IPS-11a (cell line): ENCODE data around the gene AP1S2.
"Not testable (repeated sequence)": the region's sequence is repeated elsewhere in the genome, so short reads cannot be mapped to it uniquely, and the experiment has no call there.

ENCODE experiments used
- H3K4me3 ChIP-seq: one replicate; pipeline ENCODE4 v1.5.1; 2013; ENCODE audit warnings: low read depth, low read length, control low read depth

The AP1S2 gene

DNA sequence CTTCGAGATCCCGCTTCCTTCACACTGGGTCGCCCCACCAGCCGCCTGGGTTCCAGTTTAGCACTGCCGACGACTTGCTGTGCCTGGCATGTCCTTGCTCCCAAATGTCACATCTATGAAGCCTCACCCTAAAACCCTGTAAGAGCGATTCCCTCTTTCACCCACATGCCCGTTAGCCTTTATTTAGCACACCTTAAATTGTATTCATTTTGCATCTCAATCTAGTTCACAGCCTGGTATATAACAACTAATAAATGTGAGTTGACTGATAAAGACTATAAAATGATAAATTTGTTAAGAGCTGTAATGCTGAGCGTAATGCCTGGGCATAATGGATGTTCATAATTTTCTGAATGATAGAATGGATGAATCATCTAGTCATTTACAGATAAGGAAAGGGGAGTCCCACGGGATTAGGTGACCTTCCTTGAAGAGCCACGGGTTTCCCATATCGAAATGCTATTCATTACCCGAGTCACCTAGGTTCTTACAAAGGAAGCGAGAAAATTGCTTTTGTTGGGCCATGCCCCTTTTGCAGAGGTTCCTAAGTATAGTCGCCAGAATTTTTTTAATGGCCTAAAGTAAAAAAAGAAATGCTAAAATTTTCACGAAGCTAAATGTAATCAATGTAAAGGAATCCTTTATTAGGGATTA lies 1.1 kb upstream of the AP1S2 start:
- H3K4me3 ChIP-seq = peak overlapping the region; percentile 64

DNA sequence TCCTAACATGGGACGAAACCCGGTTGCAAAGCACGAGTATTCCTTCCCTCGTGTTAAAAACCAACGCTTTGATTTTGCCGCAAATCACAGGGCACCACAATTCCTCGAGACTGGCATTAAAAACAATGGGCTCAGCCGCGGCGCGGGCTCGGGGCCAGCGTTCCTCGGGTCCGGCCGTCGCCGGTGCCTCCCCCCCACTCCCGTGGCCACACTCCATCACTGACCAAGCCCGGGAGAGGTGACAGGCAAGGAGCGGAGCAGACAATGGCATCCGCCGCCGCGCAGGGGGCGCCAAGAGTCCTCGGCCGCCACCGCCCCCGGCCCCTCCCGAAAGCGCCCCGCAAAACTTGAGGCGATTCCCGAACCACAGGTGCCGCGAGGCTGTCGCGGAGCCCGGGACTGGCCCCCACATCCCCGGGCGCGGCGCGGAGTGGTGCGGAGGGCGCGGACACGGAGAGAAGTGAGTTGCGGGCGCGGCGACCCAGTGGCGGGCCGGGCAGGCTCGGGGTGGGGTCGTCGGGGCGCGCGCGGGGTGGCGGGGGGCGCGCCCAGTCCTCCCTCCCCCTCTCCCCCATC lies 445 bp downstream of the AP1S2 start:
- peak overlapping the region; percentile 82 for H3K4me3 ChIP-seq

DNA sequence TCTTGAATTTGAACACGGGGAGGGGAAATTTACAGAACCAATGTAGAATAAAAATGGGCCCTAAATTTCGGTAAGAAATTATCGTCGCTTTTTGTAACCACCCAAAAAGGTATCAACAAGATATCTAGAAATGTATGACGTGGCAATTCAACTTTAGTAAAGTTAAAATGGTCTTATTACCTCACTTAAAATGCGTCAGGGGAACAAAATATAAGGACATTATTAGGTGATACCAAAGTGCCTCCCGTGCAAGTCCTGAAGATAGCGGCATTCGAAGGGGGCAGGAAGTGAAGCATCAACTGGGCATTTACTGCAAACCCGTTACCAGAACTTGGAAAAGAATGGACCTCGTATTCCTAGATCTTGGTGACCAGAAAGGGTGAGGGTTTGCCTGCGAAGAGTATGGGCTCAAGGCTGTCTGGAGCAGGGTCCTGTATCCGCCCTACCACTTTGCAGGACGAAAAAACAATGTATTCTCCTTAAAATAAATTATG lies 980 bp downstream of the AP1S2 start:
- peak overlapping the region; percentile 82 for H3K4me3 ChIP-seq

DNA sequence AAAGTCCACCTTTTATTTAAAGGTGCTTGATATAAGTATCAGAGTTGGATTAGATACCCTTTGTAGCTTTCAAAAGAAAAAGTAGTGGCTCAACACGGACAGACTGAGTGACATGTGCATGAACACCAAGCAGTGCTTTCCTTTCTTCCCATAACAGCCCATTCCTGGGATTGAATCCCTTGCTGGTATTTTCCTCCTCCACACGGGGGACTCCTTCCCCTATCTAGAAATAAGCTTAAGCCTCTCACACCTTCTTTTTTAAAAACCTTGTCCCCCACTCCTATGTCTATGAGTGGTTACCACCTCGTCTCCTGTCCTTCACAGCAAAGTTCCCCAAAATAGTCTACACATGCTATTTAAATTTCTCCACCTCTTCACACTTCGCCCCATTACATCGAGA lies 5.1 kb downstream of the AP1S2 start:
- H3K4me3 ChIP-seq = no peak overlapping the region

DNA sequence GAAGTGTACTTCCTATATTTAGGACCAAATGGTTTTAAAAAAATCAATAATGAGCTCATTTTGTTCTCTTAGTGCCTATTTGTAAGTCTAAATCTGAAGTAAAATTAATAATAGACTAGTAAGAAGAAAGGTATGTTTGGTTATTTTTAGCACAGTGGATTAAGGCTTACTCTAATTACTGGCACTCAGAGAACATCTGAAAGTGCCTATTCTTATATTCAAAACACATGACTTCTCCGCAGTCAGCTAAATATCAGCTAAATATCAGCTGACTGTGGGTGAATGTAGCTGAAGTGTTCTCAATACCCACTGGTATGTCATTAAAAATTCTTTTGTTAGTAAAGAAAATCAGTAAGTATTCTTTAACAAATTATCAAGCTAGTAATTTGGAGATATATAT lies 6.0 kb downstream of the AP1S2 start:
- no peak overlapping the region for H3K4me3 ChIP-seq

DNA sequence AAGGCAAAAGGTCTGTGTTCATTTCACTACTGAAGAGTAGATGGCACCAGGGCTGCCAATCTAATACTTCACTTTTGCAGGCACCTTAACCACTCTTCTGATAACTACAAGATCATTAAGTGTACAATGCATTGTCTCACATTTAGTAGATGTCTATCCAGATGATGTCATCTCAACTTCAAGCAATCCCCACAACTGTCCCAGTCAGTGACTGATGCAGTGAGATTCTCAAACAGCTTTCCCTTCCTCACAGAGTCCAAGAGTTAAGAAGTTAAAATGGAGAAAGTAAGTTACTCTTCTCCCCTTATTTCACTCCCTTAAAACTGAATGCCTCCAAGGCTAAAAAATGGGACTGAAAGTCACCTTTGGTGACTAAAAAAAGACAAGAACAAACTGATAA lies 10.7 kb downstream of the AP1S2 start:
- no peak overlapping the region for H3K4me3 ChIP-seq

DNA sequence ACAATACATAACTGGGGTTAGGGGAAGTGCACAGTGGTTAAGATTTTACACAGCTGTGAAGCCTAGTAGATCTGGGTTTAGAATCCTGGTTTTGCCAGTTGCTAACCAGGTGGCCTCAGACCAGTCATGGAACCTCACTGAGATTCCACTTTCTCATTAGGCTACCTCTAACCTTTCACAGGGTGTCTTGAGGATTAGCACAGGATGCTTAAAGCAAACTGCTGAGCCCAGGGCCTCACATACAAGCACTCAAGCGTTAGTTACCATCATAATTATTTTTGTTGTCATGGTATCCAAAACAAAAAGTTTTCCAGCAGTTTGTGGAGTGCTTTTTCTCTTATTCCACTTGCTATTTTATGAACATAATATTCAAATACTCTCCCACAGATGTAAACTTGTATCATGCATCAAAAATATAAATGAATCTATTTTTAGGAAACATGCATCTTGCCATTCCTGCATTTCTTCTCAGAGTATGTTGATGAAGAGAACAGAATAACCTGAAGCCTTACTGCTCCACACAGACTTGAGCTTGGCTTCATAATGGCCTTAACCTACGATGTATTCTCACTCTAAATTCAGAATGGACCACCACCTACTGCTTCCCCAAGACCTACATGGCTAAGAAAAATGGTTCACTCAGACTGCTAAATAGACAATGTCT lies 12.6 kb downstream of the AP1S2 start:
- no peak overlapping the region for H3K4me3 ChIP-seq

DNA sequence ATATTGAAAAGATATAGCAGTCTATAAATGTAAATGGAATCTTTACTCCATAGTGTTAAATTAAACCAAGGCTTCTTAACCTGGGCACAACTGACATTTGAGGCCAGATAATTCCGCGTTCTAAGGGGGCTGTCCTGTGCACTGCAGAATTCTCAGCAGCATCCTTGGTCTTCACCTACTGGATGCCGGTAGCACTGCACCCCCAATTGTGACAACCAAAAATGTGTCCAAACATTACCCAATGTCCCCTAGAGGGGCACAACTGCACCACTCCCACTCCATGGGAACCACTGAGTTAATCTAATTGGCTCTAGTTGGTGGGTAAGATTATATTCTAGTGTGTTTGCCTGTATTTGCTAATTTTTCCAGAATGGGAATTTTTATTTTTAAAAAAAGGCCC lies 16.6 kb downstream of the AP1S2 start:
- no peak overlapping the region for H3K4me3 ChIP-seq

DNA sequence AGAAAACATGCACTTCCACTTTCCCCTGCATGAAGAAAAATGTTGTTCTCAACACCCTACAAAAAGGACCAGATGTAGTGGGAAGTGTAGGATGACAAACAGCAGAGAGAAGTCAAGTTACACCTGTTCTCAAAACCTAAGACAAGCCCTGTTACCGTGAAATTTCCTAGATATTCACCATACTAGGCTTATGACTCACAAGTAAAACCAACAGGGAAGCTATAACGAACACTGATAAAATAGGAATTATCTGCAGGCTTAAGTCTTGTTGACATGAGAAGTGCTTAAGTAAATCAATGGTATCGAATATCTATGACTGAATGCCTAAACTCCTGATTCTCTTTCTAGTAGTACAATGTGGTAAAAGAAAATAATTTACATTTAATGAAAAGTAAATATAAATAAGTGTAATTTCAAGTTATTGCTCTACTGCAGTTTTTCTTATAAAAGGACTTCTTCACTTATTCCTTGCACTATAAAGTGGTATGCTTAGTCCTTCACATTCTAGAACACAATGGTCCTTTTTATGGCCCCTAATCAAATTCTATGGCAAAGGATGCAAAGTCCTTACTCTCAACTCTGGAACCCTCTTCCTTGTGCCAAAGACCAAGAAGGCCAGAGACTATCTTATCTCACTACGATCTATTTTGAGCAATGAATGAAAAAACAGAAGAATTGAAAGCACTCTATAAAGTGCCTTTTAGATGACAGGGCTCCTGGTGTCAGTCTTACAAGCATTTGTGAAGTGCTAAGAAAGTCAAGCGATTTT lies 19.6 kb downstream of the AP1S2 start:
- H3K4me3 ChIP-seq = no peak overlapping the region

DNA sequence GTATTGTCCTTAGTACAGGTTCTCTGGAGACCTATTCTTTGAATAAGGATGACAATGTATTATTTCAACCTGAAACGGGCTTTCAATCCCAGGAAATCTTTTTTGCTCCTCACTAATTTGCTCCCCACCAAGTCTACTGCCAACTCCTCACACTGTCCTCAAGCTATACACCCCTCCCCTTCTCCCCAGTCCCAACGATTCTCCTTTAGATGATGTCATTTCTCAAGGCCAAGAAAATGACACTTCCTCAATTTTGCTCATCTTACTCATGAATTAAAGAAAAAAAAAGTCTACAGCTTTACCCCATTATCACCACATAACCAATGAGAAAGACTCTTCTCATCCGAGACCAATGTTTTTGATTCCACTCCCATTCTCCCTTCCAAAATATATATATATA lies 20.6 kb downstream of the AP1S2 start:
- no peak overlapping the region for H3K4me3 ChIP-seq

DNA sequence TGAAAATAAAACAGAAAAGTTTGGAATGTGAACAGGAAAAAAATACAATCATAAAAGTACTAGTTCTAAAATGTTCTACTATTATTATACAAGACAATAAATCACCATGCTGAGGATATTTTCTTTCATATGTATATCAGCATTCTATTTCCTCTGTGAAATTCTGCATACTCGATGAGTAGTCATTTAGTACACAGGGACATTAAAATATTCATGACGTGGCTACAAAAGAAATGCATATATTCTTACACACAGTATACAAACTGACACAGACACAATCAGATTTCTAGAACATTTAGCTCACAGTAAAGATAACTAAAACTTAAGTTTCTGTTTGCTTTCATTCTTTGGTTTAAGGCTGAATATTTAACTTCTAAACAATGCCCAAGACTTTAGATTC lies 23.3 kb downstream of the AP1S2 start:
- not testable (repeated sequence) for H3K4me3 ChIP-seq

DNA sequence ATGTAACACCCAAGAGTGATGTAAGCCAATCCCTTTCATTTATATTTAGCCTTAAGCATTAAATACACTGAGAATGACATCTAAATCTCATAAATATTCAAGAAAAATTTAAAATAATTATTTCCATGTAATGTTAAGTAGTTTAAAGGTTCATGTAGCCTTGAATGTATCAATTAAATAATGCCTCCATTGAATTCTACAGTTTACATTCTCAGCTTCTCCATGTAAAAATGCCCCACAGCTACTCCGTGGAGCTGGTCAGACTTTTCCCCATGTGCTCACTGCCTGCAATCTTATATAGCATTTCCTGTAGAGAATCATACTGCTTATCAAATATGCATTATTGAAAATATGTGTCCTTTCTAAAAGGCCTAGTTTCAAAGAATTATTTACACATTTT lies 25.4 kb downstream of the AP1S2 start:
- H3K4me3 ChIP-seq = no peak overlapping the region

DNA sequence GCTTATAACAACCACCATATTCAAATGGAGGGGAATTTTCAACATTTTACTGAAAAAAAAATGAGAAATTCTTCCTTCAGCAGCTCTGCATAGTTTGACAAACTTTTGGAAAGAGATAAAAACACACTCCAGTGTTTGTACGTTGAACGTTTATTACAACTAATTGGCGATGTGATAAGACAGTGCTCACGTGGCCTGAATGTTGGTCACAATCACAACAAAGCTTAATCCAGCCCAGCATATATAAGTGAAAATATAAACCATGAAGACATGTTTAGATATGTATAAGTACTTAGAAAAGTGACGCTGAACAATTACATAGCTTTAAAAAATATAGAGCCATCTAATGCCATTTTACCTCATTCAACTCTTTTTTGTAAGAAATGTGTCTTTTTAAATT lies 28.7 kb downstream of the AP1S2 start:
- no peak overlapping the region for H3K4me3 ChIP-seq

DNA sequence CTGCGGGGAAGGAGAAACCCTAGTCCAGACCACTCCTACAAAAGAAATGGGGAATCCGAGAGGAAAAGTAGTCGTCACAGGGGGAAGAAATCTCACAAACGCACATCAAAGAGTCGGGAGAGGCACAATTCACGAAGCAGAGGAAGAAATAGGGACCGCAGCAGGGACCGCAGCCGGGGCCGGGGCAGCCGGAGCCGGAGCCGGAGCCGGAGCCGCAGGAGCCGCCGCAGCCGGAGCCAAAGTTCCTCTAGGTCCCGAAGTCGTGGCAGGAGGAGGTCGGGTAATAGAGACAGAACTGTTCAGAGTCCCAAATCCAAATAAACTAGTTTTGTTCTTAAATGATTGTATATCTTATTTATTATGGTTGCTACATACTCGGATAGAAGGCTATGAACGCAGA lies 31.7 kb downstream of the AP1S2 start:
- H3K4me3 ChIP-seq = no peak overlapping the region

DNA sequence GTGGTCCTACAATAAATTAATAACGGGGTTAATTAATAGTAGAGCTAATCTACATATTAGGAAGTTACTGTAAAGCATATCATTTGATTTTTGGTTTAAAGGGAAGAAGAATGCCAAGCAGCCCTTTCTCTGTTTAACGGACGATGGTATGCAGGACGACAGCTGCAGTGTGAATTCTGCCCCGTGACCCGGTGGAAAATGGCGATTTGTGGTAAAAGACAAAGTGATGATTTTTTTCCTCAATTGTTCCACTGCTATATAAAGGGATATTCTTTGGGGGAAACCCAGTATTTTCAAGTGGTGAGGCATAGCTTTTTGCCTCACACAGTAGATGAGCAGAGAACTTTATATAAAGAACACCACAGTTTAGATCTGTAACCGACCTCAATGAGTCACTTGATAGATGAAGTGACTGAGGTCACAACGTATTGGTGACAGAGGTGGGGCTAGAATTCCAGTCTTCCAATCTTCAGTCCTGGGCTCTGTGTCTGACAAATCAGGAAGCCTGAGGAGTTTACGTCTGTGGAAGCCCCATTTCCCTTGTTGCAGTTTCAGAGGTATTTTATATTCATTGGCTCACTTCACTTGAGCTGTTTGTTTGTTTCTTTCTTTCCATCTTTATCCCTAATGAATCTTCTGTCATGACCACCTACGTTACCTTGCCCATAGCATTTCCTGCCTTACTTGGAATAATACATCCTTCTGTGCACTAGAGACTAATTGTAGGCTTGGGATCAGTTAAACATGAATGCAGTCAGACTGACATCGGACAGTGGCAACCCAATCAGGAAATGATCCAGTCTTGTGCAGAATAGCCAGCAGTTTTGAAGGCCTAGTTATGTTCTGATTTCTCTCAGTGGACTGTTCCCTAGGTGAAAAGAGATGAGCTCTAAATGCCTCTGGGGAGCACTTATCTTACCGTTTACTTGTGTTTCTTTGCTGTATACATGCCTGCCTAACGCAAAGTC lies 34.2 kb downstream of the AP1S2 start:
- no peak overlapping the region for H3K4me3 ChIP-seq

DNA sequence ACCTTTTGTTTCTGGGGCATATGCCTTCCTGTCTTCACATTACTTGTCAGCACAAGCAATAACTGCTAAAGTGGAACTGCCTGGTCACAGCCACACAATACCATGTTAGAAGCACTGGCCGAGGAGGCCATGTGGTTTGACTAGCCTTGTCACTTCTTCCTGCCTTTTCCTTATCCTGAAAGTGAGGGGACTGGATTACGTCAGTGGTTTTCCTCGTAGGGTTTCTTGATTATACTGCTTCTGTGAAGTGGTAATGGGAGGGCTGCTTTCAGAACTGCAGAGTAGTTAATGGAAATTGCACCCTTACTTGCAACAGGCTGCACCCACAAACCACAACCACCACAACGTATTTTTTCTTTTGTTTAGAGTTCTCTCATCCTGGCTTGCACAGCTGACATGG lies 37.7 kb downstream of the AP1S2 start:
- no peak overlapping the region for H3K4me3 ChIP-seq

DNA sequence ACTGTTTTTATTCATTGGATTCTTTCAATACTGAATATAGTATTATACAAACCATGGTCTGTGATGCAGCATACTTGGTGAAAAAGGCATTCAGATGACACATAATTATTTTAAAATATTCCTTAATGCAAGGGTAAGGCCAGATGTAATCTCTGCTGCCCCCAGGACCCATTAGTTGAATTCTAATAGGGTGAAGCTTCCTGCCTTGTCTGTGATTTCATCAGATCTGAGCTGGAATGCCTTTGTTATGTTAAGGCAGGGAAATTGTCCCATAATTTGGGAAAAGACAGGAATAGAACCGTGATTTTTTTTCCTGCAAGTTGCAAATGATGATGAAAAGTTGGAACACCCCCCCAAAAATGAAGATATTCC lies 38.2 kb downstream of the AP1S2 start:
- H3K4me3 ChIP-seq = no peak overlapping the region

DNA sequence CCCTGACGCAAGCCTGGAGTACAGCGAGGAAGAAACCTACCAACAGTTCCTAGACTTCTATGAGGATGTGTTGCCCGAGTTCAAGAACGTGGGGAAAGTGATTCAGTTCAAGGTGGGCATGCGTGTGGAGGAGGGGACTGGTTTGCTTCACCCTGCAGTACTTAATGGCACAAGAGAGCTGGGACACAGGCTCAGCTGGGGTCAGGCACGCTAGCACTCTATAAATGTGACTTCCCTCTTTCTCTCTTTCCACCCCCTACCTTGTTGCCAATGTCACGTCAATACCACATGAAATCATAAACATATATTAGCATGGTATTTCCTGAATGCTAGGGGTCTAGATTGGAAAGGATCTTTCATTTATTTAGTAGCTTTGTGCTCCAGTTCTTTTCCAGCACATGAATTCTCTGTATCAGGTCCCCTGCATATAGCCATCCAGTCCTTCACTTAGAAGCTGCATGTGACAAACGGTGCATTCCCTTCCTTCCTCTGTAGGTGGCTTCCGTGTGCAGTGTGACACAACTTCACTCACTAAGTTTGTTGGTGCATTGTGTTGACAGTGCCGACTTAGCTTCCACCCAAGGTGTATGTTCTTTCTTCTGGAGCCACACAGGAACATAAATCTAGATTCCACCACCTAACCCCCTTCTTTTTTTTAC lies 38.7 kb downstream of the AP1S2 start:
- H3K4me3 ChIP-seq = no peak overlapping the region

DNA sequence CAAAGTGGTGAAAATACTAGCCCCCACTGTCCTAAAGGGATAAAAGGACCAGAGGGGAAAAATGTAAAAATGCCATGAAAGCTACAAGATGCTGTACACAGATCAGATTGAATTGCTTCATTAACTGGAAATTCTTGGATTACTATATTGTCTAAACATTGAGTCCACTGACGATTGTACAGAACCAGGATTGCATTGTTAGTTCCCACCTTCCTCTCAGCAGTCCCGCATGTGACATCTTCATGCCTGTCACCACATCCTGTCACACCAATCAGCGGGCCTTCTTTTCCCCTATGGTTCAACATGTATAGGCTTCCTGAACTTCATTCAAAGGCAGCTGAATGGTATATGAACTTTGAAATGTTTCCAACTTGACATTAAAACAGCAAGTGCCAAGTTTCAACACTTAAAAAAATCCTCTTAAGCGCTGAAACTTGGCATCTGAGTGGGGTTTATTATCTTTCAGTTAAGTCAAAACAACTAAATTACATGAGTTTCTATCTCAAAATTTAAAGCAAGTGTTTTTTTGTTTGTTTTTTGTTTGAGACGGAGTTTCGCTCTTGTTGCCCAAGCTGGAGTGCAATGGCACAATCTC lies 39.7 kb downstream of the AP1S2 start:
- H3K4me3 ChIP-seq = no peak overlapping the region

DNA sequence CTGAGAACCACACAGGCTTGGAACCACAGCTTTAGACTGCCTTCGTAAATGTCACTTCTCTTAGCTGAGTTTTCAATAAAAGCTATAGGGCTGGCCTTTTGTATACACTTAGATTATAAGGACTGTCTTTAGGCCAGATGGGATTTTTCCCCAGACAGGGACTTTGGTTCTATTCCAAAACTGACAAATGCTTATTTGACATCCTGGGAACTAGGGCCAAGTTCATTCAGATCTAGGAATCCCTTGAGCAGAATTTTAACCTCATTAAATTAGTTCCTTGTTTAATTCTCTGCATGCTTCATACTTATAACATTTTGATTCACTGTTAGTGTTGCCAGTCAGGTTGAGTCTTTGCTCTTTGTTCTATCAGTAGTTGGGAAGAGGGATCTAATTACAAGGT lies 41.2 kb downstream of the AP1S2 start:
- H3K4me3 ChIP-seq = no peak overlapping the region
